CD4-positive, alpha-beta T cell (primary cell): ENCODE results near the gene IL18R1. TPM values are rescaled to one million over a fixed set of nuclear protein-coding genes. Genes with fewer than 3 reads are reported as not detected.

ENCODE experiments used
- ATAC-seq: fragments of 200-7000 bp; cut with Tn5 transposase; one replicate; pipeline ENCODE4 v1.10.0; 2022; ENCODE audit warnings: mild to moderate bottlenecking; ENCODE audit not compliant: poor library complexity
- CTCF ChIA-PET: fragments of 350-600 bp; sonication (Branson Sonifier 250); formaldehyde crosslinking; loops from one replicate; lab custom pipeline; 2021; ENCODE audit warnings: antibody characterized with exemption, inconsistent platforms; lab: Charles Lee
- POLR2A ChIA-PET: fragments of 350-600 bp; sonication (Branson Sonifier 250); formaldehyde crosslinking; loops from one replicate; lab custom pipeline; 2021; ENCODE audit warnings: antibody characterized with exemption, inconsistent platforms; lab: Charles Lee
- DNase-seq, 14 experiments: peaks; one replicate each; pipeline ENCODE4 v3.0.0-alpha.2; 2013 to 2020; ENCODE audit warnings: mixed read lengths in 2 of 14
- H3K27ac ChIP-seq, 2 donors: one replicate each; pipeline versions ENCODE4 v1.5.1 to v1.7.0; 2013; ENCODE audit warnings: low read length in 2 of 2, low read depth in 1 of 2, mild to moderate bottlenecking in 1 of 2
- H3K27me3 ChIP-seq, 2 experiments: 1 replicate in 1 of 2; 2 replicates in 1 of 2; pipeline versions ENCODE4 v1.6.1 to v1.7.0; 2013; ENCODE audit warnings: low read length in 2 of 2, control low read depth in 1 of 2, mild to moderate bottlenecking in 1 of 2, moderate library complexity in 1 of 2; ENCODE audit not compliant: insufficient read depth in 2 of 2, control insufficient read depth in 1 of 2
- H3K36me3 ChIP-seq: one replicate; pipeline ENCODE4 v1.6.1; 2013; ENCODE audit warnings: low read length, control low read depth; ENCODE audit not compliant: insufficient read depth
- H3K4me1 ChIP-seq: one replicate; pipeline ENCODE4 v1.6.1; 2013; ENCODE audit warnings: low read length, control low read depth; ENCODE audit not compliant: insufficient read depth
- H3K4me3 ChIP-seq: one replicate; pipeline ENCODE4 v1.5.1; 2013; ENCODE audit warnings: mild to moderate bottlenecking, low read length, moderate library complexity
- H3K9me3 ChIP-seq, 2 experiments: 1 replicate in 1 of 2; 2 replicates in 1 of 2; pipeline versions ENCODE4 v1.6.1 to v1.7.0; 2013; ENCODE audit warnings: low read length in 2 of 2, mild to moderate bottlenecking in 2 of 2, control low read depth in 1 of 2, moderate library complexity in 1 of 2; ENCODE audit not compliant: control insufficient read depth in 1 of 2, insufficient read depth in 1 of 2
- H3K27ac Mint-ChIP-seq: one replicate; pipeline ENCODE4 v1.8.0; 2020; ENCODE audit warnings: mixed read lengths
- H3K27me3 Mint-ChIP-seq: one replicate; pipeline ENCODE4 v1.8.0; 2021; ENCODE audit warnings: mixed read lengths
- H3K36me3 Mint-ChIP-seq: one replicate; pipeline ENCODE4 v1.8.0; 2021; ENCODE audit warnings: low read depth, mixed read lengths
- H3K4me1 Mint-ChIP-seq: one replicate; pipeline ENCODE4 v1.8.0; 2021; ENCODE audit warnings: low read depth, mixed read lengths
- H3K4me3 Mint-ChIP-seq: one replicate; pipeline ENCODE4 v1.8.0; 2020; ENCODE audit warnings: mild to moderate bottlenecking, mixed read lengths
- H3K9me3 Mint-ChIP-seq: one replicate; pipeline ENCODE4 v1.8.0; 2020; ENCODE audit warnings: mixed read lengths
- CTCF ChIP-seq: fragments of 200-600 bp; IDR thresholded peaks from one replicate; pipeline ENCODE4 v1.8.0; 2022; ENCODE audit warnings: antibody characterized with exemption, mild to moderate bottlenecking
- intact Hi-C, 2 experiments: fragments of 100-400 bp; cut with DNase I in 1 of 2; cut with micrococcal nuclease in 1 of 2; formaldehyde crosslinking; loops; one replicate each; pipeline versions ENCODE4 v1.15.1 to v1.9.0; 2023 to 2025; cut with DNase I, micrococcal nuclease
- total RNA-seq, 174 experiments: library from RNA in 2 of 174; stranded (reverse) in 2 of 174; gene quantifications; one replicate each; pipeline ENCODE4 v1.2.3 and lab custom pipeline; 2021 to 2026

The IL18R1 gene
- total RNA-seq, 2 experiments from 2014 or later: 7.6 to 9.1 TPM

- DNase-seq: peak in 5 of 14 experiments; percentile 18 to 81 (median 74)
- CTCF ChIA-PET: interaction anchor here (1.4 kb wide), 1 partner anchor 12 kb away, joined by 6 read pairs; the partner anchor contains the start of gene IL18R1
Observed at GRCh38 chr2:102367331-102367971, 11.9 kb downstream of the IL18R1 start.

GRCh38 chr2:102368461-102369109 is 13.0 kb downstream of the IL18R1 start:
- Histone ChIP-seq H3K9me3 (peaks cover 5 to 15% of the 10 kb centered on the region in 2 experiments), H3K4me1 (peaks cover 39% of the 10 kb centered on the region), H3K27ac (peak overlapping the region in 1 of 2 donors; percentile 52), H3K4me3 (peak overlapping the region; percentile 30), H3K27me3 (no peaks in the 10 kb centered on the region), H3K36me3 (peaks cover 8% of the 10 kb centered on the region)
- peaks cover 49% of the 10 kb centered on the region for H3K4me1 Mint-ChIP-seq
- peaks cover 30% of the 10 kb centered on the region for H3K36me3 Mint-ChIP-seq
- POLR2A ChIA-PET: interaction anchor here (0.7 to 1.7 kb wide), 4 partner anchors 12 to 117 kb away, joined by 3 to 6 read pairs (median 3); no protein-coding TSS in a partner anchor
- ATAC-seq (no peak), DNase-seq (peak in 5 of 14 experiments; percentile 15 to 52 (median 42))
- intact Hi-C loops: loop anchor here in 1 of 2 experiments (5.0 kb wide), 1 partner anchor 54 kb away; the partner anchor contains the start of gene IL18RAP
- peak overlapping the region; percentile 55 for H3K4me3 Mint-ChIP-seq
- no peaks in the 10 kb centered on the region for H3K27me3 Mint-ChIP-seq
- TF ChIP-seq CTCF: no peak
- CTCF ChIA-PET: interaction anchor here (1.2 to 1.4 kb wide), 2 partner anchors 13 to 17 kb away, joined by 3 to 6 read pairs; partner anchors contain the start of gene IL18R1
- peak overlapping the region; percentile 83 for H3K27ac Mint-ChIP-seq
- H3K9me3 Mint-ChIP-seq: peaks cover 5% of the 10 kb centered on the region

More at GRCh38 chr2:102367331-102367971, 11.9 kb downstream of the IL18R1 start:
- Histone ChIP-seq H3K9me3 (peaks cover 5 to 15% of the 10 kb centered on the region in 2 experiments), H3K36me3 (peaks cover 19% of the 10 kb centered on the region), H3K27me3 (no peaks in the 10 kb centered on the region), H3K4me3 (peak overlapping the region; percentile 30), H3K4me1 (peaks cover 39% of the 10 kb centered on the region), H3K27ac (peak overlapping the region in 1 of 2 donors; percentile 52)
- intact Hi-C loops: loop anchor here (1.0 to 5.0 kb wide), 2 partner anchors 51 to 55 kb away; partner anchors contain the start of gene IL18RAP (in 1 of the 2)
- no peaks in the 10 kb centered on the region for H3K27me3 Mint-ChIP-seq
- H3K36me3 Mint-ChIP-seq: peaks cover 41% of the 10 kb centered on the region
- H3K4me3 Mint-ChIP-seq: peak overlapping the region; percentile 55
- H3K9me3 Mint-ChIP-seq: peaks cover 5% of the 10 kb centered on the region
- H3K27ac Mint-ChIP-seq: peak overlapping the region; percentile 83
- no peak for TF ChIP-seq CTCF
- POLR2A ChIA-PET: interaction anchor here (1.1 to 1.7 kb wide), 2 partner anchors 11 to 116 kb away, joined by 3 to 6 read pairs; no protein-coding TSS in a partner anchor
- ATAC-seq: peak; percentile 85
- H3K4me1 Mint-ChIP-seq: peaks cover 49% of the 10 kb centered on the region

GRCh38 chr2:102369866-102370265 is 14.3 kb downstream of the IL18R1 start:
- ChIA-PET CTCF (interaction anchor here (1.2 kb wide), 1 partner anchor 16 kb away, joined by 3 read pairs; no protein-coding TSS in a partner anchor), POLR2A (no interaction called here)
- TF ChIP-seq CTCF: no peak
- peaks cover 5% of the 10 kb centered on the region for H3K9me3 Mint-ChIP-seq
- peaks cover 39% of the 10 kb centered on the region for H3K4me1 ChIP-seq
- peaks cover 41% of the 10 kb centered on the region for H3K4me1 Mint-ChIP-seq
- no peak overlapping the region for H3K4me3 ChIP-seq
- no peak overlapping the region for H3K4me3 Mint-ChIP-seq
- intact Hi-C loops: loop anchor here in 1 of 2 experiments (5.0 kb wide), 1 partner anchor 52 kb away; the partner anchor contains the start of gene IL18RAP
- H3K36me3 Mint-ChIP-seq: peaks cover 28% of the 10 kb centered on the region
- no peaks in the 10 kb centered on the region for H3K27me3 ChIP-seq
- DNase-seq (no peak), ATAC-seq (no peak)
- H3K27me3 Mint-ChIP-seq: no peaks in the 10 kb centered on the region
- peaks cover 5 to 15% of the 10 kb centered on the region in 2 experiments for H3K9me3 ChIP-seq
- H3K27ac Mint-ChIP-seq: peak overlapping the region; percentile 83
- no peak overlapping the region for H3K27ac ChIP-seq
- peaks cover 3% of the 10 kb centered on the region for H3K36me3 ChIP-seq
